ENCODE measurements around the gene TFAP2D.

Gene TFAP2D

GRCh38 chr6:50708664-50709365 is 4.5 kb upstream of the TFAP2D start:
- peaks cover 33% of the 10 kb centered on the region for H3K27me3 ChIP-seq (ENCODE audit: control insufficient read depth, insufficient read depth, low read length)
- no peak overlapping the region for H3K4me3 ChIP-seq (ENCODE audit: low read length)
- no peak overlapping the region for H3K9ac ChIP-seq (ENCODE audit: low read length)
- H3K36me3 ChIP-seq (ENCODE audit: control insufficient read depth, insufficient read depth, low read length) = no peaks in the 10 kb centered on the region
- H3K9me3 ChIP-seq (ENCODE audit: control insufficient read depth, low read length) = no peaks in the 10 kb centered on the region
- H3K4me1 ChIP-seq (ENCODE audit: control insufficient read depth, insufficient read depth, low read length) = no peaks in the 10 kb centered on the region

GRCh38 chr6:50709366-50709734 is 4.0 kb upstream of the TFAP2D start:
- no peaks in the 10 kb centered on the region for H3K36me3 ChIP-seq (ENCODE audit: control insufficient read depth, insufficient read depth, low read length)
- H3K4me3 ChIP-seq (ENCODE audit: low read length) = no peak overlapping the region
- no peak overlapping the region for H3K9ac ChIP-seq (ENCODE audit: low read length)
- no peaks in the 10 kb centered on the region for H3K4me1 ChIP-seq (ENCODE audit: control insufficient read depth, insufficient read depth, low read length)
- H3K27me3 ChIP-seq (ENCODE audit: control insufficient read depth, insufficient read depth, low read length) = peaks cover 35% of the 10 kb centered on the region
- no peaks in the 10 kb centered on the region for H3K9me3 ChIP-seq (ENCODE audit: control insufficient read depth, low read length)

GRCh38 chr6:50711686-50712085 is 1.6 kb upstream of the TFAP2D start:
- Histone ChIP-seq H3K36me3 (ENCODE audit: control insufficient read depth, insufficient read depth, low read length) (no peaks in the 10 kb centered on the region), H3K4me3 (ENCODE audit: low read length) (no peak overlapping the region), H3K9ac (ENCODE audit: low read length) (no peak overlapping the region), H3K4me1 (ENCODE audit: control insufficient read depth, insufficient read depth, low read length) (no peaks in the 10 kb centered on the region), H3K27me3 (ENCODE audit: control insufficient read depth, insufficient read depth, low read length) (peaks cover 45% of the 10 kb centered on the region), H3K9me3 (ENCODE audit: control insufficient read depth, low read length) (no peaks in the 10 kb centered on the region)

- Histone ChIP-seq H3K9me3 (ENCODE audit: control insufficient read depth, low read length) (no peaks in the 10 kb centered on the region), H3K4me1 (ENCODE audit: control insufficient read depth, insufficient read depth, low read length) (no peaks in the 10 kb centered on the region), H3K4me3 (ENCODE audit: low read length) (no peak overlapping the region), H3K9ac (ENCODE audit: low read length) (no peak overlapping the region), H3K27me3 (ENCODE audit: control insufficient read depth, insufficient read depth, low read length) (peaks cover 39% of the 10 kb centered on the region), H3K36me3 (ENCODE audit: control insufficient read depth, insufficient read depth, low read length) (no peaks in the 10 kb centered on the region)
Measured at GRCh38 chr6:50712291-50712690, 1.0 kb upstream of the TFAP2D start.

- H3K9me3 ChIP-seq (ENCODE audit: control insufficient read depth, low read length) = no peaks in the 10 kb centered on the region
- H3K9ac ChIP-seq (ENCODE audit: low read length) = no peak overlapping the region
- peaks cover 35% of the 10 kb centered on the region for H3K27me3 ChIP-seq (ENCODE audit: control insufficient read depth, insufficient read depth, low read length)
- no peaks in the 10 kb centered on the region for H3K4me1 ChIP-seq (ENCODE audit: control insufficient read depth, insufficient read depth, low read length)
- H3K4me3 ChIP-seq (ENCODE audit: low read length) = no peak overlapping the region
- no peaks in the 10 kb centered on the region for H3K36me3 ChIP-seq (ENCODE audit: control insufficient read depth, insufficient read depth, low read length)
Measured at GRCh38 chr6:50713977-50714486, 706 bp downstream of the TFAP2D start.

GRCh38 chr6:50714487-50715379 is 1.4 kb downstream of the TFAP2D start:
- no peaks in the 10 kb centered on the region for H3K4me1 ChIP-seq (ENCODE audit: control insufficient read depth, insufficient read depth, low read length)
- no peak overlapping the region for H3K9ac ChIP-seq (ENCODE audit: low read length)
- H3K9me3 ChIP-seq (ENCODE audit: control insufficient read depth, low read length) = no peaks in the 10 kb centered on the region
- peaks cover 35% of the 10 kb centered on the region for H3K27me3 ChIP-seq (ENCODE audit: control insufficient read depth, insufficient read depth, low read length)
- H3K36me3 ChIP-seq (ENCODE audit: control insufficient read depth, insufficient read depth, low read length) = no peaks in the 10 kb centered on the region
- no peak overlapping the region for H3K4me3 ChIP-seq (ENCODE audit: low read length)

GRCh38 chr6:50716899-50717509 is 3.7 kb downstream of the TFAP2D start:
- H3K27me3 ChIP-seq (ENCODE audit: control insufficient read depth, insufficient read depth, low read length) = peaks cover 33% of the 10 kb centered on the region
- H3K9ac ChIP-seq (ENCODE audit: low read length) = no peak overlapping the region
- no peak overlapping the region for H3K4me3 ChIP-seq (ENCODE audit: low read length)
- no peaks in the 10 kb centered on the region for H3K4me1 ChIP-seq (ENCODE audit: control insufficient read depth, insufficient read depth, low read length)
- H3K36me3 ChIP-seq (ENCODE audit: control insufficient read depth, insufficient read depth, low read length) = no peaks in the 10 kb centered on the region
- H3K9me3 ChIP-seq (ENCODE audit: control insufficient read depth, low read length) = no peaks in the 10 kb centered on the region

- Histone ChIP-seq H3K27me3 (ENCODE audit: control insufficient read depth, insufficient read depth, low read length) (peaks cover 38% of the 10 kb centered on the region), H3K9me3 (ENCODE audit: control insufficient read depth, low read length) (no peaks in the 10 kb centered on the region)
Measured at GRCh38 chr6:50717734-50718457, 4.6 kb downstream of the TFAP2D start.

GRCh38 chr6:50718566-50718965 is 5.2 kb downstream of the TFAP2D start:
- Histone ChIP-seq H3K4me3 (ENCODE audit: low read length) (no peak overlapping the region), H3K9ac (ENCODE audit: low read length) (no peak overlapping the region), H3K9me3 (ENCODE audit: control insufficient read depth, low read length) (no peaks in the 10 kb centered on the region), H3K36me3 (ENCODE audit: control insufficient read depth, insufficient read depth, low read length) (no peaks in the 10 kb centered on the region), H3K27me3 (ENCODE audit: control insufficient read depth, insufficient read depth, low read length) (peaks cover 45% of the 10 kb centered on the region), H3K4me1 (ENCODE audit: control insufficient read depth, insufficient read depth, low read length) (no peaks in the 10 kb centered on the region)

More at GRCh38 chr6:50717734-50718457, 4.6 kb downstream of the TFAP2D start:
- no peaks in the 10 kb centered on the region for H3K36me3 ChIP-seq (ENCODE audit: control insufficient read depth, insufficient read depth, low read length)
- no peak overlapping the region for H3K4me3 ChIP-seq (ENCODE audit: low read length)
- no peaks in the 10 kb centered on the region for H3K4me1 ChIP-seq (ENCODE audit: control insufficient read depth, insufficient read depth, low read length)
- no peak overlapping the region for H3K9ac ChIP-seq (ENCODE audit: low read length)

GRCh38 chr6:50720623-50721022 is 7.3 kb downstream of the TFAP2D start:
- Histone ChIP-seq H3K4me3 (ENCODE audit: low read length) (no peak overlapping the region), H3K9ac (ENCODE audit: low read length) (no peak overlapping the region), H3K36me3 (ENCODE audit: control insufficient read depth, insufficient read depth, low read length) (no peaks in the 10 kb centered on the region), H3K4me1 (ENCODE audit: control insufficient read depth, insufficient read depth, low read length) (no peaks in the 10 kb centered on the region), H3K9me3 (ENCODE audit: control insufficient read depth, low read length) (no peaks in the 10 kb centered on the region), H3K27me3 (ENCODE audit: control insufficient read depth, insufficient read depth, low read length) (peaks cover 42% of the 10 kb centered on the region)

GRCh38 chr6:50721978-50722377 is 8.7 kb downstream of the TFAP2D start:
- Histone ChIP-seq H3K36me3 (ENCODE audit: control insufficient read depth, insufficient read depth, low read length) (no peaks in the 10 kb centered on the region), H3K4me3 (ENCODE audit: low read length) (no peak overlapping the region), H3K27me3 (ENCODE audit: control insufficient read depth, insufficient read depth, low read length) (peaks cover 37% of the 10 kb centered on the region), H3K4me1 (ENCODE audit: control insufficient read depth, insufficient read depth, low read length) (no peaks in the 10 kb centered on the region), H3K9me3 (ENCODE audit: control insufficient read depth, low read length) (no peaks in the 10 kb centered on the region), H3K9ac (ENCODE audit: low read length) (no peak overlapping the region)
